HepG2 (cell line): ENCODE data around the gene TRAF5. TPM values are rescaled to one million over a fixed set of nuclear protein-coding genes. Genes with fewer than 3 reads are reported as not detected.

ENCODE experiments used
- ATAC-seq: fragments of 200-7000 bp; cut with Tn5 transposase; 3 replicates; pipeline ENCODE4 v1.9.1; 2020; ENCODE audit warnings: mild to moderate bottlenecking, moderate library complexity
- Bru-seq: library from RNA; stranded (reverse); fragments of 400-500 nt; gene quantifications from one replicate; lab custom pipeline; 2021; lab: Mats Ljungman, UMichigan
- BruChase-seq, 2 experiments: library from RNA; stranded (reverse); fragments of 400-500 nt; gene quantifications; one replicate each; lab custom pipeline; 2021; lab: Mats Ljungman, UMichigan
- BruUV-seq: library from RNA; stranded (reverse); fragments of 400-500 nt; replicated peaks from 2 replicates; lab custom pipeline; 2021; lab: Mats Ljungman, UMichigan
- CTCF ChIA-PET: fragments of 300-600 bp; formaldehyde crosslinking; extraction: SDS; loops from one replicate; lab custom pipeline; 2021; ENCODE audit warnings: low total read pairs, inconsistent platforms, low intra/inter-chr PET ratio; lab: Yijun Ruan, JAX
- POLR2A ChIA-PET: fragments of 350-600 bp; sonication (Branson Sonifier 250); formaldehyde crosslinking; loops from one replicate; lab custom pipeline; 2020; ENCODE audit warnings: antibody characterized with exemption, inconsistent platforms; lab: Yijun Ruan, JAX
- DNase-seq: peaks from one replicate; pipeline ENCODE4 v3.0.0-alpha.2; 2015; ENCODE audit warnings: low spot score
- FAIRE-seq: peaks from 3 replicates; lab custom pipeline; 2011; peaks lifted over from hg19 to GRCh38; lab: Jason Lieb, UNC
- H2AFZ ChIP-seq: one replicate; pipeline ENCODE4 v1.6.1; 2011; ENCODE audit warnings: low read length, inconsistent platforms
- H3K27ac ChIP-seq: fragments of 300-600 bp; 3 replicates; pipeline ENCODE4 v1.8.0; 2011; ENCODE audit warnings: mixed run types, mild to moderate bottlenecking, mixed read lengths, low read length, inconsistent platforms; ENCODE audit not compliant: insufficient read depth; ENCODE audit errors: extremely low read length
- H3K27me3 ChIP-seq, 2 experiments: fragments of 200-600 bp in 1 of 2; 2 replicates in 1 of 2; 3 replicates in 1 of 2; pipeline versions ENCODE4 v1.6.0 to v1.8.0; 2011; ENCODE audit warnings: low read length in 2 of 2, mild to moderate bottlenecking in 2 of 2, moderate library complexity in 2 of 2, inconsistent platforms in 1 of 2; ENCODE audit not compliant: insufficient read depth in 2 of 2, control insufficient read depth in 1 of 2
- H3K36me3 ChIP-seq, 2 experiments: fragments of 200-600 bp in 1 of 2; replicated peaks in 1 of 2; 2 replicates in 1 of 2; 3 replicates in 1 of 2; pipeline versions ENCODE4 v1.5.1 to v1.8.0; 2011; ENCODE audit warnings: low read length in 2 of 2, inconsistent platforms in 1 of 2; ENCODE audit not compliant: insufficient read depth in 2 of 2, control insufficient read depth in 1 of 2
- H3K4me1 ChIP-seq: 2 replicates; pipeline ENCODE4 v1.5.1; 2012; ENCODE audit warnings: low read length, inconsistent platforms; ENCODE audit not compliant: insufficient read depth
- H3K4me2 ChIP-seq: 2 replicates; pipeline ENCODE4 v1.6.0; 2011; ENCODE audit warnings: low read depth, low read length, inconsistent platforms
- H3K4me3 ChIP-seq, 3 experiments: fragments of 200-600 bp in 1 of 3; sonication (generic), shearing (Covaris generic) in 1 of 3; replicated peaks in 1 of 3; 2 replicates each; pipeline ENCODE4 v1.5.1; 2011 to 2016; ENCODE audit warnings: low read length in 3 of 3, inconsistent platforms in 2 of 3, low read depth in 2 of 3, mild to moderate bottlenecking in 2 of 3, control low read depth in 1 of 3, mixed read lengths in 1 of 3; ENCODE audit not compliant: insufficient read depth in 1 of 3
- H3K79me2 ChIP-seq: one replicate; pipeline ENCODE4 v1.6.1; 2011; ENCODE audit warnings: low read length, inconsistent platforms; ENCODE audit not compliant: insufficient read depth
- H3K9ac ChIP-seq: 2 replicates; pipeline ENCODE4 v1.6.0; 2011; ENCODE audit warnings: mild to moderate bottlenecking, low read depth, low read length, inconsistent platforms; ENCODE audit not compliant: insufficient read depth
- H3K9me3 ChIP-seq: 2 replicates; pipeline ENCODE4 v1.5.1; 2012; ENCODE audit warnings: mild to moderate bottlenecking, low read length
- H4K20me1 ChIP-seq: 2 replicates; pipeline ENCODE4 v1.6.0; 2011; ENCODE audit warnings: inconsistent platforms, mild to moderate bottlenecking, low read length, moderate library complexity; ENCODE audit not compliant: insufficient read depth
- MEF2D ChIP-seq: sonication (generic); formaldehyde crosslinking; IDR thresholded peaks from 2 replicates; pipeline ENCODE4 v1.5.1; 2020; ENCODE audit warnings: mild to moderate bottlenecking, missing genetic modification reagents
- TMF1 ChIP-seq: sonication (generic); formaldehyde crosslinking; IDR thresholded peaks from 2 replicates; pipeline ENCODE4 v1.8.1; 2022; ENCODE audit warnings: low read depth, missing genetic modification reagents
- ZNF383 ChIP-seq: sonication (generic); formaldehyde crosslinking; IDR thresholded peaks from 2 replicates; pipeline ENCODE4 v1.4.0; 2020; ENCODE audit warnings: missing genetic modification reagents, mild to moderate bottlenecking, borderline replicate concordance
- ZNF775 ChIP-seq: sonication (generic); formaldehyde crosslinking; IDR thresholded peaks from 2 replicates; pipeline ENCODE4 v1.4.0; 2020; ENCODE audit warnings: missing genetic modification reagents, mild to moderate bottlenecking, moderate library complexity, borderline replicate concordance
- WGBS: methylation state at CpG from one replicate; pipeline ENCODE4 v1.1.6; 2017; ENCODE audit warnings: low lambda C conversion rate; 5-methylcytosine and 5-hydroxymethylcytosine counted together
- in situ Hi-C: cut with HindIII; loops from 2 replicates; pipeline ENCODE4 v1.10.0; 2017; ENCODE audit warnings: low pct_unique_long_range_greater_than_20kb; ENCODE audit not compliant: extremely low pct_ligation_motif_present
- intact Hi-C: fragments of 100-400 bp; cut with micrococcal nuclease; formaldehyde crosslinking; loops from one replicate; pipeline ENCODE4 v1.10.0; 2022; ENCODE audit not compliant: unreplicated experiment
- long read RNA-seq, 2 experiments: library from RNA in 1 of 2; library from polyadenylated mRNA in 1 of 2; stranded (forward) in 1 of 2; unstranded in 1 of 2; transcript quantifications; one replicate each; pipeline ENCODE4 v2.0.0, GENCODE V29; 2019 to 2022
- polyA minus RNA-seq, 3 experiments: library from RNA; depleted of rRNA, polyadenylated mRNA; stranded (reverse); fragments of >200 nt; gene quantifications; 2 replicates each; pipeline ENCODE4 v1.2.3, GENCODE V29; 2011; ENCODE audit warnings: low replicate concordance in 1 of 3
- polyA plus RNA-seq, 8 experiments: library from polyadenylated mRNA; depleted of rRNA in 3 of 8; stranded (reverse) in 7 of 8; unstranded in 1 of 8; fragments of >200 nt; fragmentation: Illumina TruSeq in 4 of 8; extraction: Trizol in 4 of 8; gene quantifications; 2 replicates each; pipeline versions ENCODE4 v1.2.1 to v1.2.3, GENCODE V29; 2011 to 2016; ENCODE audit warnings: low read depth in 4 of 8, missing spikeins in 1 of 8, mixed read lengths in 1 of 8; ENCODE audit not compliant: insufficient read depth in 1 of 8
- total RNA-seq, 5 experiments: library from RNA; depleted of rRNA; stranded (reverse); fragments of >200 nt; fragmentation: Illumina TruSeq; extraction: Trizol; gene quantifications; 2 replicates each; pipeline ENCODE4 v1.2.3, GENCODE V29; 2016; ENCODE audit warnings: low read depth in 1 of 5
- TF ChIP-seq, protein P1 (sequence below): sonication (generic); formaldehyde crosslinking; IDR thresholded peaks from 2 replicates; pipeline ENCODE4 v1.5.0; 2020; ENCODE audit warnings: mild to moderate bottlenecking, missing genetic modification reagents, borderline replicate concordance

Gene TRAF5, protein sequence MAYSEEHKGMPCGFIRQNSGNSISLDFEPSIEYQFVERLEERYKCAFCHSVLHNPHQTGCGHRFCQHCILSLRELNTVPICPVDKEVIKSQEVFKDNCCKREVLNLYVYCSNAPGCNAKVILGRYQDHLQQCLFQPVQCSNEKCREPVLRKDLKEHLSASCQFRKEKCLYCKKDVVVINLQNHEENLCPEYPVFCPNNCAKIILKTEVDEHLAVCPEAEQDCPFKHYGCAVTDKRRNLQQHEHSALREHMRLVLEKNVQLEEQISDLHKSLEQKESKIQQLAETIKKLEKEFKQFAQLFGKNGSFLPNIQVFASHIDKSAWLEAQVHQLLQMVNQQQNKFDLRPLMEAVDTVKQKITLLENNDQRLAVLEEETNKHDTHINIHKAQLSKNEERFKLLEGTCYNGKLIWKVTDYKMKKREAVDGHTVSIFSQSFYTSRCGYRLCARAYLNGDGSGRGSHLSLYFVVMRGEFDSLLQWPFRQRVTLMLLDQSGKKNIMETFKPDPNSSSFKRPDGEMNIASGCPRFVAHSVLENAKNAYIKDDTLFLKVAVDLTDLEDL
- total RNA-seq (2016; rRNA removed; fragmentation: Illumina TruSeq; extraction: Trizol) (0.25 and 0.27 TPM in 2 replicates), polyA plus RNA-seq (2011; rRNA removed) (1.6 and 1.7 TPM in 2 replicates), polyA minus RNA-seq (2011; rRNA and poly(A)+ RNA removed; ENCODE audit: low replicate concordance) (1.4 and 14.9 TPM in 2 replicates), Bru-seq, nascent RNA (percentile 34 among the genes with signal in this experiment), BruChase-seq, experiment 1, labeled RNA remaining after a 6-hour chase (percentile 35 among the genes with signal in this experiment), BruChase-seq, experiment 2, labeled RNA remaining after a 2-hour chase (percentile 38 among the genes with signal in this experiment)
- total RNA-seq (2016; cell fraction: cytosol; rRNA removed; fragmentation: Illumina TruSeq; extraction: Trizol; ENCODE audit: low read depth): 0.09 and 0.30 TPM in 2 replicates
- total RNA-seq (2016; cell fraction: insoluble cytoplasmic fraction; rRNA removed; fragmentation: Illumina TruSeq; extraction: Trizol): 0.33 and 0.37 TPM in 2 replicates
- total RNA-seq (2016; cell fraction: membrane; rRNA removed; fragmentation: Illumina TruSeq; extraction: Trizol): 0.10 and 0.25 TPM in 2 replicates
- total RNA-seq (2016; cell fraction: nucleus; rRNA removed; fragmentation: Illumina TruSeq; extraction: Trizol): 0.66 and 0.84 TPM in 2 replicates
- 0.47 and 0.65 TPM in 2 replicates for polyA plus RNA-seq (2011; cell fraction: cytosol; rRNA removed)
- 3.8 and 4.0 TPM in 2 replicates for polyA plus RNA-seq (2011; cell fraction: nucleus; rRNA removed)
- 0.69 and 0.94 TPM in 2 replicates for polyA plus RNA-seq (2012)
- polyA plus RNA-seq (2016; cell fraction: cytosol; fragmentation: Illumina TruSeq; extraction: Trizol; ENCODE audit: low read depth): 0.03 and 0.06 TPM in 2 replicates
- 0.15 and 0.32 TPM in 2 replicates for polyA plus RNA-seq (2016; cell fraction: insoluble cytoplasmic fraction; fragmentation: Illumina TruSeq; extraction: Trizol; ENCODE audit: low read depth)
- polyA plus RNA-seq (2016; cell fraction: membrane; fragmentation: Illumina TruSeq; extraction: Trizol; ENCODE audit: low read depth): not detected in 2 replicates
- polyA plus RNA-seq (2016; cell fraction: nucleus; fragmentation: Illumina TruSeq; extraction: Trizol; ENCODE audit: insufficient read depth, low read depth): 1.0 and 1.7 TPM in 2 replicates
- 0.26 and 0.30 TPM in 2 replicates for polyA minus RNA-seq (2011; cell fraction: cytosol; rRNA and poly(A)+ RNA removed)
- polyA minus RNA-seq (2011; cell fraction: nucleus; rRNA and poly(A)+ RNA removed): 2.6 and 5.9 TPM in 2 replicates
- long read RNA-seq, experiment 1, partial matches to known transcripts: 0 of 1 reads
- long read RNA-seq, experiment 1, other reads (novel, unspliced or antisense): 1 of 1 reads
- long read RNA-seq, experiment 2, partial matches to known transcripts: 0 of 1 reads
- long read RNA-seq, experiment 2, other reads (novel, unspliced or antisense): 0 of 1 reads

DNA sequence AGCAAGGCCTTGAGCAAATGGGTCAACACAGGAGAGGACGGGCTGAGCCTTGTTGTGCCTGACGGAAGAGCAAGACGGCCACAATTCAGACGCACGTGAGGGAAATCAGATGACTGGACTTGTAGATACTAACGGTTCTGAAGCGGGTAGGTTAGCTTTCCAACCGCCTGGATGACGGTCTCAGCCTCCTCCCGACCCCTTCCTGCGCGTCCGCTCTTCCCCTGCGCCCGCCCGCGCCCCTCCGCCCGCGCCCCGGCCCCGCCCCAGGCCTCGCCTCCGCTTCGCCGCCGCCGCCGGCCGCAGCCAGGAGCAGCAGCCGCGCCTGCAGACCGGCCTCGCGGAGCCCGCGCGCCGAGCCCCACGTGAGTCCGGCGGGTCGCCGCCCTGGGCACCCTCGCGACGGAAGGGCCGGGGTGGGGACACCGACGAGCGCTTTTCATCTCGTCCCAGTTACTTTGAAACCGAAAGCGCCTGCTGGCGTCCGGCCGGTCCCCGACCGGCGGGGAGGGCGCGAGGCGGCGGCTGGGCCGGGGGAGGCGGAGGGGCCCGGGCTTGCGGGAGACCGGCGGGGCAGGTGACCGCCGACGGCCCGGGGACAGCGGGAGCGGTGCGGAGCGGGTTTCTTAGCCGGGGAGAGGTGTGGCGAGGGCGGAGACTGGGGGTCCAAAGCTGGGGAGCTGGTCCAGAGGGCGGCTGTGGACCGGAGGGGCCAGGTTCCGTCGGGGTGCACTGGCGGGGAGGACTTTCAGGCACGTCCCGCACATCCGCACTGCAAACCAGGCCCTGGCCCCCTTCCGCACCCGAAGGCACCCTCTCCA is at the start of gene TRAF5:
TSS of gene TRAF5 (plus strand) at position 306 of the 818 bp plus-strand sequence. CDS start 26,407 bp downstream, outside the sequence.
- Histone ChIP-seq H3K4me2 (peak within 1 kb of the TSS; percentile 94), H2AFZ (peak within 1 kb of the TSS; percentile 57), H3K9me3 (no peaks in the 10 kb centered on the region), H3K36me3 (no peaks in the 10 kb centered on the region), H3K27me3 (peaks cover 0 to 46% of the 10 kb centered on the region in 2 experiments; a peak in 4 of 5 replicates), H3K9ac (peak within 1 kb of the TSS; percentile 52; the same call in 1 of the 2 replicates), H4K20me1 (no peaks in the 10 kb centered on the region), H3K4me3 (peak within 1 kb of the TSS; percentile 52 to 76 (median 59)), H3K4me1 (peaks cover 24% of the 10 kb centered on the region; the same call in 1 of the 2 replicates), H3K27ac (no peak within 1 kb of the TSS), H3K79me2 (no peaks in the 10 kb centered on the region)
- DNase-seq: no peak
- WGBS: under 1% methylated on average over 41 of the region's 91 CpGs
- in situ Hi-C loops: loop anchor here (10.0 kb wide), 2 partner anchors 188 to 328 kb away; no protein-coding TSS in a partner anchor
- no TSS peak for BruUV-seq
- ChIA-PET POLR2A (no interaction called here), CTCF (no interaction called here)
- ATAC-seq: peak; percentile 66
- intact Hi-C loops: loop anchor here (1.0 to 5.0 kb wide), 2 partner anchors 51 to 188 kb away; no protein-coding TSS in a partner anchor
- no peak for FAIRE-seq
- TF ChIP-seq ZNF775 (CRISPR knock-in tag) (no peak), ZNF383 (CRISPR knock-in tag) (no peak), TMF1 (CRISPR knock-in tag) (0 out of 2 replicates have a peak, but pooled peaks have one; percentile 51), MEF2D (CRISPR knock-in tag) (no peak)
- TF ChIP-seq, protein P1, sequence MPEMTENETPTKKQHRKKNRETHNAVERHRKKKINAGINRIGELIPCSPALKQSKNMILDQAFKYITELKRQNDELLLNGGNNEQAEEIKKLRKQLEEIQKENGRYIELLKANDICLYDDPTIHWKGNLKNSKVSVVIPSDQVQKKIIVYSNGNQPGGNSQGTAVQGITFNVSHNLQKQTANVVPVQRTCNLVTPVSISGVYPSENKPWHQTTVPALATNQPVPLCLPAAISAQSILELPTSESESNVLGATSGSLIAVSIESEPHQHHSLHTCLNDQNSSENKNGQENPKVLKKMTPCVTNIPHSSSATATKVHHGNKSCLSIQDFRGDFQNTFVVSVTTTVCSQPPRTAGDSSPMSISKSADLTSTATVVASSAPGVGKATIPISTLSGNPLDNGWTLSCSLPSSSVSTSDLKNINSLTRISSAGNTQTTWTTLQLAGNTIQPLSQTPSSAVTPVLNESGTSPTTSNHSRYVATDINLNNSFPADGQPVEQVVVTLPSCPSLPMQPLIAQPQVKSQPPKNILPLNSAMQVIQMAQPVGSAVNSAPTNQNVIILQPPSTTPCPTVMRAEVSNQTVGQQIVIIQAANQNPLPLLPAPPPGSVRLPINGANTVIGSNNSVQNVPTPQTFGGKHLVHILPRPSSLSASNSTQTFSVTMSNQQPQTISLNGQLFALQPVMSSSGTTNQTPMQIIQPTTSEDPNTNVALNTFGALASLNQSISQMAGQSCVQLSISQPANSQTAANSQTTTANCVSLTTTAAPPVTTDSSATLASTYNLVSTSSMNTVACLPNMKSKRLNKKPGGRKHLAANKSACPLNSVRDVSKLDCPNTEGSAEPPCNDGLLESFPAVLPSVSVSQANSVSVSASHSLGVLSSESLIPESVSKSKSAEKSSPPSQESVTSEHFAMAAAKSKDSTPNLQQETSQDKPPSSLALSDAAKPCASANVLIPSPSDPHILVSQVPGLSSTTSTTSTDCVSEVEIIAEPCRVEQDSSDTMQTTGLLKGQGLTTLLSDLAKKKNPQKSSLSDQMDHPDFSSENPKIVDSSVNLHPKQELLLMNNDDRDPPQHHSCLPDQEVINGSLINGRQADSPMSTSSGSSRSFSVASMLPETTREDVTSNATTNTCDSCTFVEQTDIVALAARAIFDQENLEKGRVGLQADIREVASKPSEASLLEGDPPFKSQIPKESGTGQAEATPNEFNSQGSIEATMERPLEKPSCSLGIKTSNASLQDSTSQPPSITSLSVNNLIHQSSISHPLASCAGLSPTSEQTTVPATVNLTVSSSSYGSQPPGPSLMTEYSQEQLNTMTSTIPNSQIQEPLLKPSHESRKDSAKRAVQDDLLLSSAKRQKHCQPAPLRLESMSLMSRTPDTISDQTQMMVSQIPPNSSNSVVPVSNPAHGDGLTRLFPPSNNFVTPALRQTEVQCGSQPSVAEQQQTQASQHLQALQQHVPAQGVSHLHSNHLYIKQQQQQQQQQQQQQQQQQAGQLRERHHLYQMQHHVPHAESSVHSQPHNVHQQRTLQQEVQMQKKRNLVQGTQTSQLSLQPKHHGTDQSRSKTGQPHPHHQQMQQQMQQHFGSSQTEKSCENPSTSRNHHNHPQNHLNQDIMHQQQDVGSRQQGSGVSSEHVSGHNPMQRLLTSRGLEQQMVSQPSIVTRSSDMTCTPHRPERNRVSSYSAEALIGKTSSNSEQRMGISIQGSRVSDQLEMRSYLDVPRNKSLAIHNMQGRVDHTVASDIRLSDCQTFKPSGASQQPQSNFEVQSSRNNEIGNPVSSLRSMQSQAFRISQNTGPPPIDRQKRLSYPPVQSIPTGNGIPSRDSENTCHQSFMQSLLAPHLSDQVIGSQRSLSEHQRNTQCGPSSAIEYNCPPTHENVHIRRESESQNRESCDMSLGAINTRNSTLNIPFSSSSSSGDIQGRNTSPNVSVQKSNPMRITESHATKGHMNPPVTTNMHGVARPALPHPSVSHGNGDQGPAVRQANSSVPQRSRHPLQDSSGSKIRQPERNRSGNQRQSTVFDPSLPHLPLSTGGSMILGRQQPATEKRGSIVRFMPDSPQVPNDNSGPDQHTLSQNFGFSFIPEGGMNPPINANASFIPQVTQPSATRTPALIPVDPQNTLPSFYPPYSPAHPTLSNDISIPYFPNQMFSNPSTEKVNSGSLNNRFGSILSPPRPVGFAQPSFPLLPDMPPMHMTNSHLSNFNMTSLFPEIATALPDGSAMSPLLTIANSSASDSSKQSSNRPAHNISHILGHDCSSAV (CRISPR knock-in tag): no peak
